Effector memory CD4-positive, alpha-beta T cell (primary cell): ENCODE data around the gene PPP3CA.

ENCODE experiments used
- DNase-seq, 3 donors: peaks; one replicate each; pipeline ENCODE4 v3.0.0-alpha.2; 2020
- H3K27ac ChIP-seq: 2 replicates; pipeline ENCODE4 v1.7.0; 2013; ENCODE audit warnings: mild to moderate bottlenecking, low read length, moderate library complexity; ENCODE audit not compliant: insufficient read depth, poor library complexity, severe bottlenecking
- H3K27me3 ChIP-seq: replicated peaks from 2 replicates; pipeline ENCODE4 v1.7.0; 2013; ENCODE audit warnings: mild to moderate bottlenecking, low read length; ENCODE audit not compliant: insufficient read depth, control insufficient read depth, poor library complexity, severe bottlenecking
- H3K36me3 ChIP-seq: 2 replicates; pipeline ENCODE4 v1.7.0; 2013; ENCODE audit warnings: mild to moderate bottlenecking, low read length, moderate library complexity; ENCODE audit not compliant: control insufficient read depth, insufficient read depth
- H3K4me1 ChIP-seq: 2 replicates; pipeline ENCODE4 v1.7.0; 2013; ENCODE audit warnings: low read length, mild to moderate bottlenecking; ENCODE audit not compliant: control insufficient read depth, insufficient read depth, poor library complexity, severe bottlenecking
- H3K4me3 ChIP-seq: 2 replicates; pipeline ENCODE4 v1.7.0; 2013; ENCODE audit warnings: low read length, low read depth, mild to moderate bottlenecking; ENCODE audit not compliant: insufficient read depth, poor library complexity, severe bottlenecking
- H3K9me3 ChIP-seq: 2 replicates; pipeline ENCODE4 v1.7.0; 2013; ENCODE audit warnings: mild to moderate bottlenecking, low read length, moderate library complexity; ENCODE audit not compliant: control insufficient read depth

PPP3CA gene

DNA sequence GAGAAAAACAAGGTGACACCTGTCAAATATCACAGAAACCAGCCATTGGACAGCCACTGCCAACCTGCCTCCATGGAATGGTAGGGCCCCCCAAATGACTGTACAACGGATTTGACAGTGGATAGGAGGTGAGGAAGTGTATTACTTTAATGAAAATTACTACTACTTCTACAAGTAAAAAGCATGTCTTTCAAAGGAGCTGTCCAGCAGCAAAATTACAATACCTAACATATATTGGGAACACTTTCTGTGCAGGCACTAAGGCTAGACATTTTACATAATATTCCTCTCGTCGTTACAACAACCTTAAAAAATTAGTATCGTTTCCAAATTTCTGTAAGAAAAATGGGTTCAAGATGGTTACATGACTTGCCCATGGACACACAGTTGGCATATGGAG lies 14.9 kb downstream of the PPP3CA start:
- Histone ChIP-seq H3K27me3 (no peaks in the 10 kb centered on the region), H3K4me3 (no peak overlapping the region), H3K27ac (no peak overlapping the region), H3K36me3 (no peaks in the 10 kb centered on the region), H3K9me3 (no peaks in the 10 kb centered on the region), H3K4me1 (peaks cover 21% of the 10 kb centered on the region)
- DNase-seq: no peak

DNA sequence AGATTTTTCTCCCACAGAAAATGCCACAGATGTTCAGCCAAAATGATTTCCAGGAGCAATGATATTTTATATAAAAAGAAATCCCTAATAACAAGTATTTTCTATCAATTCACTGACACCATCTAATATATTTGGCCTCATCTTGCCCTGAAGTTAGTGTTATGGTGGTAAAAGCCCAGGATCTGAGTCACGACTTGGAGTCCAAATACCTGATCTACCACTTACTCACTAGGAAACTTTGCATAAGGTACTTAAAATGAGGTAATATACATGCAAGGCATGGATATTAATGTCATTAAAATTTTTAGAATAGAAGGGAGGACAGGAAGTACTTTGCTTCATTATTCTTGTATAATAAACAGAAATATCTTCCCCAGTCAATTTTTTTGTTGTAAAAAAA lies 16.3 kb downstream of the PPP3CA start:
- DNase-seq: no peak
- no peak overlapping the region for H3K27ac ChIP-seq
- peaks cover 21% of the 10 kb centered on the region for H3K4me1 ChIP-seq
- no peaks in the 10 kb centered on the region for H3K27me3 ChIP-seq
- H3K36me3 ChIP-seq: no peaks in the 10 kb centered on the region
- no peak overlapping the region for H3K4me3 ChIP-seq
- no peaks in the 10 kb centered on the region for H3K9me3 ChIP-seq

GRCh38 chr4:101329592-101329991 lies 17.7 kb downstream of the PPP3CA start:
- H3K4me3 ChIP-seq: no peak overlapping the region
- H3K36me3 ChIP-seq: no peaks in the 10 kb centered on the region
- peaks cover 14% of the 10 kb centered on the region for H3K4me1 ChIP-seq
- DNase-seq: no peak
- no peaks in the 10 kb centered on the region for H3K27me3 ChIP-seq
- H3K27ac ChIP-seq: no peak overlapping the region
- no peaks in the 10 kb centered on the region for H3K9me3 ChIP-seq

GRCh38 chr4:101328063-101328602 lies 19.2 kb downstream of the PPP3CA start:
- no peaks in the 10 kb centered on the region for H3K36me3 ChIP-seq
- peak overlapping the region; percentile 55 for H3K27ac ChIP-seq
- peaks cover 14% of the 10 kb centered on the region for H3K4me1 ChIP-seq
- no peaks in the 10 kb centered on the region for H3K9me3 ChIP-seq
- peak overlapping the region; percentile 14 for H3K4me3 ChIP-seq
- peak in 1 of 3 donors; percentile 3 for DNase-seq
- H3K27me3 ChIP-seq: no peaks in the 10 kb centered on the region

GRCh38 chr4:101326576-101326975 lies 20.8 kb downstream of the PPP3CA start:
- no peak overlapping the region for H3K27ac ChIP-seq
- H3K4me3 ChIP-seq: no peak overlapping the region
- peaks cover 14% of the 10 kb centered on the region for H3K4me1 ChIP-seq
- H3K36me3 ChIP-seq: no peaks in the 10 kb centered on the region
- H3K27me3 ChIP-seq: no peaks in the 10 kb centered on the region
- no peak for DNase-seq
- no peaks in the 10 kb centered on the region for H3K9me3 ChIP-seq

- no peaks in the 10 kb centered on the region for H3K36me3 ChIP-seq
- H3K27me3 ChIP-seq: no peaks in the 10 kb centered on the region
- H3K9me3 ChIP-seq: no peaks in the 10 kb centered on the region
- H3K4me1 ChIP-seq: peaks cover 2% of the 10 kb centered on the region
- no peak overlapping the region for H3K4me3 ChIP-seq
- no peak for DNase-seq
- no peak overlapping the region for H3K27ac ChIP-seq
Measured at GRCh38 chr4:101322743-101323142, 24.6 kb downstream of the PPP3CA start.

- Histone ChIP-seq H3K4me1 (no peaks in the 10 kb centered on the region), H3K27ac (no peak overlapping the region), H3K36me3 (no peaks in the 10 kb centered on the region), H3K9me3 (no peaks in the 10 kb centered on the region), H3K4me3 (no peak overlapping the region), H3K27me3 (no peaks in the 10 kb centered on the region)
- DNase-seq: no peak
Measured at GRCh38 chr4:101321481-101322042, 25.8 kb downstream of the PPP3CA start.

- no peaks in the 10 kb centered on the region for H3K36me3 ChIP-seq
- no peaks in the 10 kb centered on the region for H3K4me1 ChIP-seq
- no peak for DNase-seq
- H3K27me3 ChIP-seq: no peaks in the 10 kb centered on the region
- no peaks in the 10 kb centered on the region for H3K9me3 ChIP-seq
- H3K27ac ChIP-seq: no peak overlapping the region
- H3K4me3 ChIP-seq: no peak overlapping the region
Measured at GRCh38 chr4:101315786-101316185, 31.5 kb downstream of the PPP3CA start.

GRCh38 chr4:101315041-101315440 lies 32.3 kb downstream of the PPP3CA start:
- no peak for DNase-seq
- Histone ChIP-seq H3K36me3 (no peaks in the 10 kb centered on the region), H3K4me1 (no peaks in the 10 kb centered on the region), H3K9me3 (no peaks in the 10 kb centered on the region), H3K27ac (no peak overlapping the region), H3K27me3 (no peaks in the 10 kb centered on the region), H3K4me3 (no peak overlapping the region)

GRCh38 chr4:101309925-101310324 lies 37.4 kb downstream of the PPP3CA start:
- Histone ChIP-seq H3K27ac (no peak overlapping the region), H3K36me3 (no peaks in the 10 kb centered on the region), H3K9me3 (no peaks in the 10 kb centered on the region), H3K4me3 (no peak overlapping the region), H3K27me3 (no peaks in the 10 kb centered on the region), H3K4me1 (no peaks in the 10 kb centered on the region)
- DNase-seq: no peak
